ENCODE measurements around the gene CYTH1.

- TF ChIP-seq TEAD4 (IDR thresholded peaks at IDR 0.05), result no peak
- no peak for TF ChIP-seq EP300 (IDR thresholded peaks at IDR 0.05; ENCODE audit: borderline replicate concordance)
- TF ChIP-seq USF1 (IDR thresholded peaks at IDR 0.05), result no peak
- no peak for TF ChIP-seq NFIC (IDR thresholded peaks at IDR 0.05)
- TF ChIP-seq, protein P1, sequence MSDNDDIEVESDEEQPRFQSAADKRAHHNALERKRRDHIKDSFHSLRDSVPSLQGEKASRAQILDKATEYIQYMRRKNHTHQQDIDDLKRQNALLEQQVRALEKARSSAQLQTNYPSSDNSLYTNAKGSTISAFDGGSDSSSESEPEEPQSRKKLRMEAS (IDR thresholded peaks at IDR 0.05), result no peak
- no peak for TF ChIP-seq TCF12 (IDR thresholded peaks at IDR 0.05; ENCODE audit: low read depth)
- TF ChIP-seq YY1 (IDR thresholded peaks at IDR 0.05; ENCODE audit: low read depth), result no peak
- no peak for TF ChIP-seq TAF1 (IDR thresholded peaks at IDR 0.05; ENCODE audit: low read depth)
- no peak for TF ChIP-seq RAD21 (IDR thresholded peaks at IDR 0.05; ENCODE audit: low read depth)
- TF ChIP-seq REST (IDR thresholded peaks at IDR 0.05; ENCODE audit: low read depth), result no peak
- no peak for TF ChIP-seq CEBPB (IDR thresholded peaks at IDR 0.05)
- no peak for TF ChIP-seq CREB1 (IDR thresholded peaks at IDR 0.05; ENCODE audit: low read depth)
Measured at GRCh38 chr17:78747488-78747887, 34.6 kb downstream of the CYTH1 start.

Data from Ishikawa (cell line).